C4-2B (cell line): ENCODE measurements around the gene HOXB2.

Experiments used
- H3K27ac ChIP-seq: fragments of 450-650 bp; 2 replicates; pipeline ENCODE4 v1.5.1; 2017
- CTCF ChIP-seq: fragments of 450-650 bp; conservative IDR thresholded peaks from 2 replicates; pipeline ENCODE4 v1.5.1; 2017; ENCODE audit warnings: mild to moderate bottlenecking
- ZFX ChIP-seq: fragments of 450-650 bp; IDR thresholded peaks from 2 replicates; pipeline ENCODE4 v1.6.1; 2017

Gene HOXB2

GRCh38 chr17:48590607-48591161 lies 45.8 kb upstream of the HOXB2 start:
- no peak overlapping the region for H3K27ac ChIP-seq
- TF ChIP-seq CTCF (no peak), ZFX (no peak)

- no peak for TF ChIP-seq ZFX
- no peak for TF ChIP-seq CTCF
- H3K27ac ChIP-seq = no peak within 1 kb of the TSS
These were observed 45.1 kb upstream of the HOXB2 start, which contains the start of gene HOXB3 for GRCh38 chr17:48589831-48590606. Gene HOXB3 (minus strand): TSS chr17:48590241. CDS start chr17:48552474, 37,767 bp downstream.

- no peak overlapping the region for H3K27ac ChIP-seq
- TF ChIP-seq ZFX = no peak
- TF ChIP-seq CTCF = no peak
These were observed 44.3 kb upstream of the HOXB2 start for GRCh38 chr17:48589060-48589830.

GRCh38 chr17:48588528-48588927 lies 43.6 kb upstream of the HOXB2 start:
- H3K27ac ChIP-seq = no peak overlapping the region

GRCh38 chr17:48588074-48588415 lies 43.1 kb upstream of the HOXB2 start:
- TF ChIP-seq CTCF (no peak), ZFX (no peak)
- H3K27ac ChIP-seq = no peak overlapping the region

More at GRCh38 chr17:48588528-48588927, 43.6 kb upstream of the HOXB2 start:
- TF ChIP-seq ZFX (no peak), CTCF (no peak)

- no peak overlapping the region for H3K27ac ChIP-seq
- TF ChIP-seq ZFX = no peak
- TF ChIP-seq CTCF = no peak
These were observed 42.6 kb upstream of the HOXB2 start for GRCh38 chr17:48587276-48588073.
